ENCODE results near the gene REPS2. TPM values are rescaled to one million over a fixed set of nuclear protein-coding genes. Genes with fewer than 3 reads are reported as not detected.

REPS2 gene
- total and polyA plus RNA-seq, 7 donors: 0.16 to 2.3 (median 0.84) TPM

GRCh38 chrX:17025621-17026302, 79.3 kb downstream of the REPS2 start:
- WGBS, 3 donors: 69 to 94% (median 89%) methylated on average over 7 of the region's 7 CpGs
- Histone ChIP-seq H3K36me3 (ENCODE audit: insufficient read depth in 1 of 2, low read depth in 1 of 2) (no peaks in the 10 kb centered on the region), H3K27ac (no peak overlapping the region), H3K9me3 (no peaks in the 10 kb centered on the region), H3K27me3 (ENCODE audit: insufficient read depth in 3 of 3, low read length in 2 of 3) (peaks cover 0 to 3% (median 0%) of the 10 kb centered on the region in 3 donors), H3K4me3 (no peak overlapping the region), H3K4me1 (no peaks in the 10 kb centered on the region)
- ATAC-seq (no peak), DNase-seq (no peak)
- no peak for TF ChIP-seq CTCF (IDR thresholded peaks at IDR 0.05)
- intact Hi-C loops (cut with DNase I): no loop called here

- Histone ChIP-seq H3K4me3 (no peak overlapping the region), H3K27me3 (ENCODE audit: insufficient read depth in 3 of 3, low read length in 2 of 3) (peaks cover 0 to 6% (median 0%) of the 10 kb centered on the region in 3 donors), H3K4me1 (no peaks in the 10 kb centered on the region), H3K9me3 (no peaks in the 10 kb centered on the region), H3K27ac (no peak overlapping the region), H3K36me3 (ENCODE audit: insufficient read depth in 1 of 2, low read depth in 1 of 2) (no peaks in the 10 kb centered on the region)
- intact Hi-C loops (cut with DNase I): no loop called here
- no peak for TF ChIP-seq CTCF (IDR thresholded peaks at IDR 0.05)
- ATAC-seq (no peak), DNase-seq (no peak)
- 67 to 75% (median 71%) methylated on average over 2 of the region's 2 CpGs for WGBS, 3 donors
Observed at GRCh38 chrX:17027931-17028330, 81.5 kb downstream of the REPS2 start.

GRCh38 chrX:17028356-17028755, 81.9 kb downstream of the REPS2 start:
- H3K4me3 ChIP-seq: no peak overlapping the region
- no peak for TF ChIP-seq CTCF (IDR thresholded peaks at IDR 0.05)
- H3K27ac ChIP-seq: no peak overlapping the region
- no peaks in the 10 kb centered on the region for H3K36me3 ChIP-seq (ENCODE audit: insufficient read depth in 1 of 2, low read depth in 1 of 2)
- H3K27me3 ChIP-seq (ENCODE audit: insufficient read depth in 3 of 3, low read length in 2 of 3): peaks cover 0 to 6% (median 0%) of the 10 kb centered on the region in 3 donors
- DNase-seq (no peak), ATAC-seq (no peak)
- H3K4me1 ChIP-seq: no peaks in the 10 kb centered on the region
- H3K9me3 ChIP-seq: no peaks in the 10 kb centered on the region
- intact Hi-C loops (cut with DNase I): no loop called here

GRCh38 chrX:17030092-17030491, 83.6 kb downstream of the REPS2 start:
- Histone ChIP-seq H3K36me3 (ENCODE audit: insufficient read depth in 1 of 2, low read depth in 1 of 2) (no peaks in the 10 kb centered on the region), H3K4me3 (no peak overlapping the region), H3K4me1 (no peaks in the 10 kb centered on the region), H3K27ac (no peak overlapping the region), H3K27me3 (ENCODE audit: insufficient read depth in 3 of 3, low read length in 2 of 3) (peaks cover 0 to 10% (median 0%) of the 10 kb centered on the region in 3 donors), H3K9me3 (no peaks in the 10 kb centered on the region)
- DNase-seq (no peak), ATAC-seq (no peak)
- TF ChIP-seq CTCF (IDR thresholded peaks at IDR 0.05): no peak
- intact Hi-C loops (cut with DNase I): no loop called here
- WGBS, 3 donors: 33 to 54% (median 40%) methylated on average over 4 of the region's 4 CpGs
